Nephron progenitor cell (in vitro differentiated cells): ENCODE results near the gene PAH.

Experiments
- DNase-seq: peaks from one replicate; pipeline ENCODE4 v3.0.0; 2021
- H3K27ac Mint-ChIP-seq: 2 replicates; pipeline ENCODE4 v1.8.0; 2021; ENCODE audit warnings: mild to moderate bottlenecking, moderate library complexity, mixed read lengths
- H3K27me3 Mint-ChIP-seq: 2 replicates; pipeline ENCODE4 v1.8.0; 2021; ENCODE audit warnings: mild to moderate bottlenecking, low read depth, mixed read lengths; ENCODE audit not compliant: poor library complexity
- H3K36me3 Mint-ChIP-seq: 2 replicates; pipeline ENCODE4 v1.8.0; 2021; ENCODE audit warnings: low read depth, mixed read lengths
- H3K4me1 Mint-ChIP-seq: 2 replicates; pipeline ENCODE4 v1.8.0; 2021; ENCODE audit warnings: mixed read lengths
- H3K4me3 Mint-ChIP-seq: 2 replicates; pipeline ENCODE4 v1.8.0; 2021; ENCODE audit warnings: mild to moderate bottlenecking, moderate library complexity, mixed read lengths
- H3K9me3 Mint-ChIP-seq: 2 replicates; pipeline ENCODE4 v1.8.0; 2021; ENCODE audit warnings: mild to moderate bottlenecking, moderate library complexity, mixed read lengths
- CTCF ChIP-seq: fragments of 200-600 bp; sonication (generic); IDR thresholded peaks from 2 replicates; pipeline ENCODE4 v1.5.0; 2021; ENCODE audit warnings: antibody characterized with exemption

The PAH gene

GRCh38 chr12:102953221-102953620, 36.2 kb upstream of the PAH start:
- peaks cover 99% of the 10 kb centered on the region for H3K27me3 Mint-ChIP-seq
- H3K4me1 Mint-ChIP-seq, result peaks cover 34% of the 10 kb centered on the region
- H3K4me3 Mint-ChIP-seq, result no peak overlapping the region
- no peaks in the 10 kb centered on the region for H3K36me3 Mint-ChIP-seq
- TF ChIP-seq CTCF, result no peak
- no peak for DNase-seq
- no peak overlapping the region for H3K27ac Mint-ChIP-seq
- H3K9me3 Mint-ChIP-seq, result peaks cover 3% of the 10 kb centered on the region

- Mint-ChIP-seq H3K27ac (no peak overlapping the region), H3K27me3 (peaks cover 99% of the 10 kb centered on the region), H3K4me3 (peak overlapping the region; percentile 34), H3K4me1 (peaks cover 20% of the 10 kb centered on the region), H3K9me3 (peaks cover 3% of the 10 kb centered on the region), H3K36me3 (no peaks in the 10 kb centered on the region)
- TF ChIP-seq CTCF, result no peak
- no peak for DNase-seq
Measured at GRCh38 chr12:102951841-102952240, 34.8 kb upstream of the PAH start.

- DNase-seq, result no peak
- Mint-ChIP-seq H3K4me1 (peaks cover 16% of the 10 kb centered on the region), H3K27ac (no peak overlapping the region), H3K27me3 (peaks cover 92% of the 10 kb centered on the region), H3K36me3 (no peaks in the 10 kb centered on the region), H3K4me3 (peak overlapping the region; percentile 72), H3K9me3 (peaks cover 3% of the 10 kb centered on the region)
- no peak for TF ChIP-seq CTCF
Measured at GRCh38 chr12:102950950-102951619, 34.0 kb upstream of the PAH start.

- Mint-ChIP-seq H3K9me3 (peaks cover 3% of the 10 kb centered on the region), H3K4me1 (peaks cover 12% of the 10 kb centered on the region), H3K36me3 (no peaks in the 10 kb centered on the region), H3K27me3 (peaks cover 84% of the 10 kb centered on the region), H3K27ac (no peak overlapping the region), H3K4me3 (peak overlapping the region; percentile 72)
- DNase-seq, result peak; percentile 71
- TF ChIP-seq CTCF, result peak; percentile 45
Measured at GRCh38 chr12:102950107-102950949, 33.3 kb upstream of the PAH start.

- Mint-ChIP-seq H3K27me3 (peaks cover 70% of the 10 kb centered on the region), H3K4me3 (no peak overlapping the region), H3K4me1 (peaks cover 12% of the 10 kb centered on the region), H3K27ac (no peak overlapping the region), H3K9me3 (peaks cover 3% of the 10 kb centered on the region), H3K36me3 (no peaks in the 10 kb centered on the region)
- DNase-seq, result peak; percentile 85
- peak; percentile 92 for TF ChIP-seq CTCF
Measured at GRCh38 chr12:102948941-102949352, 31.9 kb upstream of the PAH start.
